KOPT-K1 (cell line): ENCODE measurements around the gene NDUFS2.
"Not testable (repeated sequence)": the region's sequence is repeated elsewhere in the genome, so short reads cannot be mapped to it uniquely, and the experiment has no call there.

Source experiments
- H3K27ac ChIP-seq: fragments of 200-600 bp; sonication (generic); 2 replicates; pipeline ENCODE4 v1.5.1; 2016; ENCODE audit warnings: antibody characterized with exemption, mild to moderate bottlenecking, low read depth, low read length; ENCODE audit not compliant: poor library complexity, severe bottlenecking
- H3K36me3 ChIP-seq: fragments of 200-600 bp; sonication (generic); 2 replicates; pipeline ENCODE4 v1.5.1; 2017; ENCODE audit warnings: antibody characterized with exemption, mild to moderate bottlenecking, low read length, moderate library complexity; ENCODE audit not compliant: insufficient read depth
- H3K9me3 ChIP-seq: fragments of 200-600 bp; sonication (generic); 2 replicates; pipeline ENCODE4 v1.5.1; 2017; ENCODE audit warnings: antibody characterized with exemption, low read length, mild to moderate bottlenecking; ENCODE audit not compliant: insufficient read depth, poor library complexity, severe bottlenecking

NDUFS2 gene

GRCh38 chr1:161257109-161257508, 54.9 kb downstream of the NDUFS2 start:
- H3K36me3 ChIP-seq, H3K27ac ChIP-seq: not testable (repeated sequence)
- peaks cover 31% of the 10 kb centered on the region for H3K9me3 ChIP-seq

- Histone ChIP-seq H3K9me3 (peaks cover 31% of the 10 kb centered on the region), H3K36me3 (no peaks in the 10 kb centered on the region), H3K27ac (no peak within 1 kb of the TSS)
These were observed 56.5 kb downstream of the NDUFS2 start, which contains the start of gene PCP4L1 for GRCh38 chr1:161258439-161259344. TSS of gene PCP4L1 (plus strand) at chr1:161258745. CDS start at chr1:161258975, 230 bp downstream.

- Histone ChIP-seq H3K36me3 (no peaks in the 10 kb centered on the region), H3K27ac (no peak overlapping the region), H3K9me3 (peaks cover 31% of the 10 kb centered on the region)
These were observed 57.2 kb downstream of the NDUFS2 start for GRCh38 chr1:161259345-161259702.

- peaks cover 31% of the 10 kb centered on the region for H3K9me3 ChIP-seq
- H3K36me3 ChIP-seq, result no peaks in the 10 kb centered on the region
- H3K27ac ChIP-seq, result no peak overlapping the region
These were observed 57.6 kb downstream of the NDUFS2 start for GRCh38 chr1:161259765-161260164.

- Histone ChIP-seq H3K9me3 (peaks cover 31% of the 10 kb centered on the region), H3K27ac (no peak overlapping the region), H3K36me3 (no peaks in the 10 kb centered on the region)
These were observed 58.5 kb downstream of the NDUFS2 start for GRCh38 chr1:161260376-161261260.

GRCh38 chr1:161261261-161262235, 59.4 kb downstream of the NDUFS2 start:
- Histone ChIP-seq H3K27ac (no peak overlapping the region), H3K36me3 (no peaks in the 10 kb centered on the region), H3K9me3 (peaks cover 24% of the 10 kb centered on the region)
